ENCODE data around the gene NPRL2.
"Not testable (repeated sequence)": the region's sequence is repeated elsewhere in the genome, so short reads cannot be mapped to it uniquely, and the experiment has no call there.

NPRL2 gene

DNA sequence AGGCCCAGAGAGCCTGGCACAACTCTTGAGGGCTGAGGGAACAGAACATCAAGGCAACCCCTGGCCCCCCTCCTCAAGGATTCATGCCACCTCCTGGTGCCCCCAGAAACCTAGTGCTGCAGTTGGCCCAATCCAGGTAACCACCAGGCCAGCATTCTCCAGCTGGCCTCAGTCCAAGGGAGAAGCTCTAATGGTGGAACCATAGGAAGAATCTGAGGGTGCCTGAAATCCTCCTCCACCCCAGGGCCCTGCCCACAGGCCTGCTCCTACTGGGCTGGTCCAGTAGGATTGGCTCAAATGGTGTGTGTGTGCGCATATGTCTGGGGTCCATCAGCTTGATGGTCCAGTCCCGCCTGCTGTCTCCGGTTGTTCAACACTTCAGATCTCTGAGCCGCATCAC, 35.8 kb downstream of the NPRL2 start:
- no peak for DNase-seq (ENCODE audit: low read depth)
- TF ChIP-seq POLR2A (IDR thresholded peaks at IDR 0.05; ENCODE audit: extremely low read depth, insufficient read length) = no peak
- TF ChIP-seq, protein P1, sequence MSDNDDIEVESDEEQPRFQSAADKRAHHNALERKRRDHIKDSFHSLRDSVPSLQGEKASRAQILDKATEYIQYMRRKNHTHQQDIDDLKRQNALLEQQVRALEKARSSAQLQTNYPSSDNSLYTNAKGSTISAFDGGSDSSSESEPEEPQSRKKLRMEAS (IDR thresholded peaks at IDR 0.05; ENCODE audit: low read depth, low read length) = no peak
- TF ChIP-seq, protein P2, sequence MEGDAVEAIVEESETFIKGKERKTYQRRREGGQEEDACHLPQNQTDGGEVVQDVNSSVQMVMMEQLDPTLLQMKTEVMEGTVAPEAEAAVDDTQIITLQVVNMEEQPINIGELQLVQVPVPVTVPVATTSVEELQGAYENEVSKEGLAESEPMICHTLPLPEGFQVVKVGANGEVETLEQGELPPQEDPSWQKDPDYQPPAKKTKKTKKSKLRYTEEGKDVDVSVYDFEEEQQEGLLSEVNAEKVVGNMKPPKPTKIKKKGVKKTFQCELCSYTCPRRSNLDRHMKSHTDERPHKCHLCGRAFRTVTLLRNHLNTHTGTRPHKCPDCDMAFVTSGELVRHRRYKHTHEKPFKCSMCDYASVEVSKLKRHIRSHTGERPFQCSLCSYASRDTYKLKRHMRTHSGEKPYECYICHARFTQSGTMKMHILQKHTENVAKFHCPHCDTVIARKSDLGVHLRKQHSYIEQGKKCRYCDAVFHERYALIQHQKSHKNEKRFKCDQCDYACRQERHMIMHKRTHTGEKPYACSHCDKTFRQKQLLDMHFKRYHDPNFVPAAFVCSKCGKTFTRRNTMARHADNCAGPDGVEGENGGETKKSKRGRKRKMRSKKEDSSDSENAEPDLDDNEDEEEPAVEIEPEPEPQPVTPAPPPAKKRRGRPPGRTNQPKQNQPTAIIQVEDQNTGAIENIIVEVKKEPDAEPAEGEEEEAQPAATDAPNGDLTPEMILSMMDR (IDR thresholded peaks at IDR 0.05; ENCODE audit: low read depth, low read length) = no peak
- no peak for TF ChIP-seq MYC (IDR thresholded peaks at IDR 0.05; ENCODE audit: low read depth, low read length)
- H3K4me3 ChIP-seq (ENCODE audit: low read depth, low read length) = no peak overlapping the region

DNA sequence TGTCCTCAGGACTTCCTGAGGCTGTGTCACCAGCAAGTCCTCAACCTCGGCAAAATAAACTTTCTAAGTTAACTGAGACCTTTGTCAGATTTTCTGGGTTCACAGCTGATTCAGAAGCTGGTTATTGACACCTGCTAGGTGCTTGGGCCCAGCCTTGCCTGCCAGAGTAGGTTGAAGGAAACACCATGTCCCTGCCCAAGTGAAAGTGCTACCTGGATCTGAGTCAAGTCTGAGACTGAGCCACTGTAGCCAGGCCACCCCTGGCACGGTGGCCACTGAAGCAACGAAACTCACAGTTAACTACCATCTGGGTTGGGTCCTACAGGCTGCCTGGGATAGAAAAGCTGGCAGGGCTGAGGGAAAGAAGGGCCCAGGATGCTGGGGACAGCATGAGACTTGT, 36.2 kb downstream of the NPRL2 start:
- H3K4me3 ChIP-seq (ENCODE audit: low read depth, low read length) = no peak overlapping the region
- TF ChIP-seq, protein P2 (IDR thresholded peaks at IDR 0.05; ENCODE audit: low read depth, low read length) = no peak
- TF ChIP-seq MYC (IDR thresholded peaks at IDR 0.05; ENCODE audit: low read depth, low read length) (no peak), POLR2A (IDR thresholded peaks at IDR 0.05; ENCODE audit: extremely low read depth, insufficient read length) (no peak)
- TF ChIP-seq, protein P1 (IDR thresholded peaks at IDR 0.05; ENCODE audit: low read depth, low read length) = no peak
- DNase-seq (ENCODE audit: low read depth) = no peak

DNA sequence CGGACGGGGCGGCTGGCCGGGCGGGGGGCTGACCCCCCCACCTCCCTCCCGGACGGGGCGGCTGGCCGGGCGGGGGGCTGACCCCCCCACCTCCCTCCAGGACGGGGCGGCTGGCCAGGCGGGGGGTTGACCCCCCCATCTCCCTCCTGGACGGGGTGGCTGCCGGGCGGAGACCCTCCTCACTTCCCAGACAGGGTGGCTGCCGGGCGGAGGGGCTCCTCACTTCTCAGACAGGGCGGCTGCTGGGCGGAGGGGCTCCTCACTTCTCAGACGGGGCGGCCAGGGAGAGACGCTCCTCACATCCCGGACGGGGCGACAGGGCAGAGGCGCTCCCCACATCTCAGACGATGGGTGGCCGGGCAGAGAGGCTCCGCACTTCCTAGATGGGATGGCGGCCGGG, 38.5 kb downstream of the NPRL2 start:
- H3K4me3 ChIP-seq (ENCODE audit: low read depth, low read length); DNase-seq (ENCODE audit: low read depth): not testable (repeated sequence)

DNA sequence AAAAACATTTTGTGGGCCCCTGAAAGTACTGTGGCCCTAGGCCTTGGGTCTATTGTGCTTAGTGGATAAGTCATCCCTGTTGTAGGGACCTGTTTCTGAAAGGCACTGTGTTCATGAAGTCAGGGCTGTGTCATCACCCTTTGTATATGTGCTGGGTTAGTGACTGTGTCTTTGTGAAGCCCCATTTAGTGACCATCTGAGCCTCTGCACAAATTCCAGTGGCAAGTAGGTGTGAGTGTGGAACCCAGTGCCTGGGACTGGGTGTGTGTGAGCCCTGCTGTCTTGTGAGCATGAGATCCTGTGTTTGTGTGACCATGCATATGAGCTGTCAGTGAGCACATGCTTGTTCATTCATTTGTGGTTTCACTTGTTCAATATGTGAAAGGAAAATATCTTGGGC, 46.0 kb downstream of the NPRL2 start:
- no peak for DNase-seq (ENCODE audit: low read depth)
- TF ChIP-seq, protein P1 (IDR thresholded peaks at IDR 0.05; ENCODE audit: low read depth, low read length) = no peak
- TF ChIP-seq MYC (IDR thresholded peaks at IDR 0.05; ENCODE audit: low read depth, low read length) (no peak), POLR2A (IDR thresholded peaks at IDR 0.05; ENCODE audit: extremely low read depth, insufficient read length) (no peak)
- TF ChIP-seq, protein P2 (IDR thresholded peaks at IDR 0.05; ENCODE audit: low read depth, low read length) = no peak
- H3K4me3 ChIP-seq (ENCODE audit: low read depth, low read length) = no peak overlapping the region

DNA sequence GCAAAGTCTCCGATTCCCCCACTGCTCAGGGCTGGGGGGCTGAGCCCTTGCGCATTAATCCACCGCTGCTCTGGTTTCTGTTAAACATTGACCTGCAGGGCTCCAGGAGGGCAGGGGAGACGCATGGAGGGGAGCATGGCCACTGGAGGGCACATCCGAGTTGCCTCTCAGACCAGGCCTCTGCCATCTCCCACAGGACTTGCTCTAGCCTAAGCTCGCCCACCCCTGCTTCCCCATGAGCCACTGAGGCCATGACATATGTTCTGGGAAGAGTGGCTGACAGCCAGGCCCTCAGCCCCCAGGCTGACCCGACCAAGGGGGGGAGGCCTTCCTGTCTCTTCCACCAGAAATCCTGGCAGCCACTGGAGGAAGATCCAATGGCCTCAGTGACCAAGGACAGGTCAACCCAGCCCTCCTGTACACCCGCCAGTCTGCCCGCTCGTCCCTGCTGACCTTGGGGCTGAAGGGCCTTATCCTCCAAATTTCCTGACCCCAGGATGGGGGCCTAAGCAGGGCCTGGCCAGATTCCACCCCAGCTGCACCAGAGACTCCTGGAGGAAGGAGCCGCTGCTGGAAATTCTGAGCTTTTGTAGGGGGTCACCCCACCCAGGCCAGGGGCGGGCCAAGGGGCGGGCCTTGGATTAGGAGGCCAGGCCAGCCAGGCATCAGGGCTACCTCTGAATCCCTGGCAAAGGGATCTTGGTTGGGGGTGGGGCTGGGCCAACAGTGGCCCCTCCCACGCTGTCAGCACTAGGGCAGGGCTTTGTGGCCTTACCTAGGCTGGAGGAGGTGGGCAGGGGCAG, 47.4 kb downstream of the NPRL2 start, which contains the start of gene HYAL1:
Gene HYAL1, minus strand, starts transcription at position 562 of the 803 bp plus-strand sequence. CDS start 618 bp downstream, outside the sequence.
- peak; percentile 52 for DNase-seq (ENCODE audit: low read depth)
- TF ChIP-seq MYC (IDR thresholded peaks at IDR 0.05; ENCODE audit: low read depth, low read length) = no peak
- TF ChIP-seq, protein P1 (IDR thresholded peaks at IDR 0.05; ENCODE audit: low read depth, low read length) = no peak
- TF ChIP-seq POLR2A (IDR thresholded peaks at IDR 0.05; ENCODE audit: extremely low read depth, insufficient read length) = no peak
- TF ChIP-seq, protein P2 (IDR thresholded peaks at IDR 0.05; ENCODE audit: low read depth, low read length) = no peak
- no peak within 1 kb of the TSS for H3K4me3 ChIP-seq (ENCODE audit: low read depth, low read length)

DNA sequence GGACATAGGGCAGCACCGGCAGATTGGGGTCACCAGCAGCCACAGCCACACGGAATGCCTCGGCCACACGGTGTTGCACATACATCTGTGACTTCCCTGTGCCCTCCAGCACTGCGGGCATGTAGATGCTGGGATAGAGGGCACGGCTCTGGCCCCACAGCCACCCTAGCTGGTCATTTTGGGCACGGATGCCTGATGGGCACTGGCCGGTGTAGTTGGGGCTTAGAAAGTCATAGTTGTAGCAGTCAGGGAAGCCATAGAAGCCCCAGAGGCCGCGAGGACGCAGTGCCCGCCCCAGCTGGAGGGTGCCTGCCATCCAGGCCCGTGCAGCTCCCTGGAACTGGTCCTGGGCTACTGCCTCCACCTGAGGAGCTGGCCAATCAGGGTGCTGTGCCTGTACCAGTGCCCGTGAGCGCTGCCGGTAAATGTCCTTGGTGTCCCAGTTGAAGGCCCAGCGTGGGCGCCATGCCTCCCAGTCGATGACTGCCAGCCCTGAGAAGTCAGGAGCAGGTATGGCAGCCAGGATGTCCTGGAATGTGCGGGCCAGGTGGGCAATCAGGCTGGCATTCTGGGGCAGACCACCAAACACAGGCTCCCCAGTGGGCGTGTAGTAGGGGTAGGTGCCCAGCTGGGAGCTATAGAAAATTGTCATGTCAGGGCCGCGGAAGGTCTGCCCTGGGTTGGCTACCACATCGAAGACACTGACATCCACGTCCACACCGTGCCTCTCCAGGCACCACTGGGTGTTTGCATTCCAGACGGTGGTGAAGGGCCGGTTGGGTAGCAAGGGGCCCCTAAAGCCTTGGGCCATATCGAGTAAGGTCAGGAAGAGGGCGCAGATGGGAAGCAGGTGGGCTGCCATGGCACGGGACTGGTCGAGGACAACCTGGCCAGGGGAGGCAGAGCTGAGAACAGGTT, 48.2 kb downstream of the NPRL2 start:
- no peak for DNase-seq (ENCODE audit: low read depth)
- TF ChIP-seq, protein P2 (IDR thresholded peaks at IDR 0.05; ENCODE audit: low read depth, low read length) = no peak
- no peak for TF ChIP-seq MYC (IDR thresholded peaks at IDR 0.05; ENCODE audit: low read depth, low read length)
- TF ChIP-seq, protein P1 (IDR thresholded peaks at IDR 0.05; ENCODE audit: low read depth, low read length) = no peak
- TF ChIP-seq POLR2A (IDR thresholded peaks at IDR 0.05; ENCODE audit: extremely low read depth, insufficient read length) = no peak
- no peak overlapping the region for H3K4me3 ChIP-seq (ENCODE audit: low read depth, low read length)
